ENCODE measurements around the gene NFYC. TPM values are rescaled to one million over a fixed set of nuclear protein-coding genes. Genes with fewer than 3 reads are reported as not detected.

Gene NFYC
- total RNA-seq, 1 donor from 2014 or later = 67.2 TPM

GRCh38 chr1:40665335-40666171 is 26.0 kb upstream of the NFYC start, which contains the start of gene RIMS3:
Gene RIMS3 (minus strand): TSS chr1:40665682. CDS start chr1:40641925, 23,757 bp downstream.
- Mint-ChIP-seq H3K4me3 (peak within 1 kb of the TSS; percentile 92), H3K27me3 (ENCODE audit: low read depth) (peaks cover 4% of the 10 kb centered on the region), H3K36me3 (ENCODE audit: low read depth) (no peaks in the 10 kb centered on the region), H3K4me1 (peaks cover 40% of the 10 kb centered on the region), H3K27ac (ENCODE audit: unreplicated experiment) (peak within 1 kb of the TSS; percentile 78), H3K9me3 (no peaks in the 10 kb centered on the region)
- no peak for TF ChIP-seq CTCF (conservative IDR thresholded peaks at IDR 0.05)
- DNase-seq (ENCODE audit: low read depth, low spot score) = peak; percentile 94

GRCh38 chr1:40668769-40669525 is 22.6 kb upstream of the NFYC start:
- H3K9me3 Mint-ChIP-seq = no peaks in the 10 kb centered on the region
- H3K4me1 Mint-ChIP-seq = peaks cover 13% of the 10 kb centered on the region
- H3K27ac Mint-ChIP-seq (ENCODE audit: unreplicated experiment) = no peak overlapping the region
- peaks cover 9% of the 10 kb centered on the region for H3K27me3 Mint-ChIP-seq (ENCODE audit: low read depth)
- H3K36me3 Mint-ChIP-seq (ENCODE audit: low read depth) = no peaks in the 10 kb centered on the region
- TF ChIP-seq CTCF (conservative IDR thresholded peaks at IDR 0.05) = peak; percentile 89
- peak overlapping the region; percentile 38 for H3K4me3 Mint-ChIP-seq
- DNase-seq (ENCODE audit: low read depth, low spot score) = peak; percentile 87

- Mint-ChIP-seq H3K4me1 (peaks cover 7% of the 10 kb centered on the region), H3K36me3 (ENCODE audit: low read depth) (no peaks in the 10 kb centered on the region), H3K4me3 (no peak overlapping the region), H3K27me3 (ENCODE audit: low read depth) (peaks cover 9% of the 10 kb centered on the region), H3K9me3 (no peaks in the 10 kb centered on the region), H3K27ac (ENCODE audit: unreplicated experiment) (no peak overlapping the region)
- DNase-seq (ENCODE audit: low read depth, low spot score) = no peak
- no peak for TF ChIP-seq CTCF (conservative IDR thresholded peaks at IDR 0.05)
These were observed 18.1 kb upstream of the NFYC start for GRCh38 chr1:40673452-40673851.

- no peaks in the 10 kb centered on the region for H3K4me1 Mint-ChIP-seq
- no peak overlapping the region for H3K4me3 Mint-ChIP-seq
- H3K36me3 Mint-ChIP-seq (ENCODE audit: low read depth) = no peaks in the 10 kb centered on the region
- no peak for DNase-seq (ENCODE audit: low read depth, low spot score)
- TF ChIP-seq CTCF (conservative IDR thresholded peaks at IDR 0.05) = no peak
- no peak overlapping the region for H3K27ac Mint-ChIP-seq (ENCODE audit: unreplicated experiment)
- no peaks in the 10 kb centered on the region for H3K27me3 Mint-ChIP-seq (ENCODE audit: low read depth)
- no peaks in the 10 kb centered on the region for H3K9me3 Mint-ChIP-seq
These were observed 15.0 kb upstream of the NFYC start for GRCh38 chr1:40676501-40676900.

GRCh38 chr1:40679165-40679953 is 12.1 kb upstream of the NFYC start:
- peaks cover 8% of the 10 kb centered on the region for H3K9me3 Mint-ChIP-seq
- TF ChIP-seq CTCF (conservative IDR thresholded peaks at IDR 0.05) = no peak
- no peak overlapping the region for H3K4me3 Mint-ChIP-seq
- no peak overlapping the region for H3K27ac Mint-ChIP-seq (ENCODE audit: unreplicated experiment)
- H3K27me3 Mint-ChIP-seq (ENCODE audit: low read depth) = no peaks in the 10 kb centered on the region
- no peak for DNase-seq (ENCODE audit: low read depth, low spot score)
- peaks cover 5% of the 10 kb centered on the region for H3K4me1 Mint-ChIP-seq
- peaks cover 5% of the 10 kb centered on the region for H3K36me3 Mint-ChIP-seq (ENCODE audit: low read depth)

Data from neural crest cell (in vitro differentiated cells).